ENCODE measurements around the gene CREB5.

Gene CREB5

GRCh38 chr7:28853150-28853549 is 440.8 kb downstream of the CREB5 start:
- Histone ChIP-seq H3K9me3 (ENCODE audit: low read length) (no peaks in the 10 kb centered on the region), H3K4me1 (ENCODE audit: insufficient read depth, low read length) (peaks cover 15% of the 10 kb centered on the region), H3K9ac (ENCODE audit: low read length) (no peak overlapping the region), H3K27ac (ENCODE audit: low read depth, low read length) (no peak overlapping the region), H3K27me3 (ENCODE audit: control insufficient read depth in 1 of 2, insufficient read depth in 2 of 2, low read length in 2 of 2) (peaks cover 0 to 14% of the 10 kb centered on the region in 2 donors), H3K4me3 (ENCODE audit: low read depth in 1 of 2, low read length in 2 of 2) (peak overlapping the region in 1 of 2 donors; percentile 81), H3K36me3 (ENCODE audit: insufficient read depth, low read length) (no peaks in the 10 kb centered on the region)

GRCh38 chr7:28853834-28854749 is 441.8 kb downstream of the CREB5 start:
- Histone ChIP-seq H3K36me3 (ENCODE audit: insufficient read depth, low read length) (no peaks in the 10 kb centered on the region), H3K27ac (ENCODE audit: low read depth, low read length) (peak overlapping the region; percentile 61), H3K4me1 (ENCODE audit: insufficient read depth, low read length) (peaks cover 15% of the 10 kb centered on the region), H3K27me3 (ENCODE audit: control insufficient read depth in 1 of 2, insufficient read depth in 2 of 2, low read length in 2 of 2) (peaks cover 0 to 14% of the 10 kb centered on the region in 2 donors), H3K9ac (ENCODE audit: low read length) (no peak overlapping the region), H3K4me3 (ENCODE audit: low read depth in 1 of 2, low read length in 2 of 2) (peak overlapping the region; percentile 79 to 81), H3K9me3 (ENCODE audit: low read length) (no peaks in the 10 kb centered on the region)

- Histone ChIP-seq H3K27me3 (ENCODE audit: control insufficient read depth in 1 of 2, insufficient read depth in 2 of 2, low read length in 2 of 2) (peaks cover 0 to 14% of the 10 kb centered on the region in 2 donors), H3K4me3 (ENCODE audit: low read depth in 1 of 2, low read length in 2 of 2) (peak overlapping the region in 1 of 2 donors; percentile 81), H3K27ac (ENCODE audit: low read depth, low read length) (no peak overlapping the region), H3K4me1 (ENCODE audit: insufficient read depth, low read length) (peaks cover 15% of the 10 kb centered on the region), H3K36me3 (ENCODE audit: insufficient read depth, low read length) (no peaks in the 10 kb centered on the region), H3K9ac (ENCODE audit: low read length) (no peak overlapping the region), H3K9me3 (ENCODE audit: low read length) (no peaks in the 10 kb centered on the region)
These were observed 442.4 kb downstream of the CREB5 start for GRCh38 chr7:28854750-28855074.

GRCh38 chr7:28855538-28856217 is 443.4 kb downstream of the CREB5 start:
- no peak overlapping the region for H3K9ac ChIP-seq (ENCODE audit: low read length)
- H3K9me3 ChIP-seq (ENCODE audit: low read length): no peaks in the 10 kb centered on the region
- no peak overlapping the region for H3K27ac ChIP-seq (ENCODE audit: low read depth, low read length)
- no peak overlapping the region for H3K4me3 ChIP-seq (ENCODE audit: low read depth in 1 of 2, low read length in 2 of 2)
- peaks cover 0 to 14% of the 10 kb centered on the region in 2 donors for H3K27me3 ChIP-seq (ENCODE audit: control insufficient read depth in 1 of 2, insufficient read depth in 2 of 2, low read length in 2 of 2)
- H3K4me1 ChIP-seq (ENCODE audit: insufficient read depth, low read length): peaks cover 15% of the 10 kb centered on the region
- no peaks in the 10 kb centered on the region for H3K36me3 ChIP-seq (ENCODE audit: insufficient read depth, low read length)

GRCh38 chr7:28856656-28857055 is 444.3 kb downstream of the CREB5 start:
- Histone ChIP-seq H3K27ac (ENCODE audit: low read depth, low read length) (no peak overlapping the region), H3K27me3 (ENCODE audit: control insufficient read depth in 1 of 2, insufficient read depth in 2 of 2, low read length in 2 of 2) (peaks cover 0 to 14% of the 10 kb centered on the region in 2 donors), H3K4me3 (ENCODE audit: low read depth in 1 of 2, low read length in 2 of 2) (no peak overlapping the region), H3K4me1 (ENCODE audit: insufficient read depth, low read length) (peaks cover 15% of the 10 kb centered on the region), H3K36me3 (ENCODE audit: insufficient read depth, low read length) (no peaks in the 10 kb centered on the region), H3K9me3 (ENCODE audit: low read length) (no peaks in the 10 kb centered on the region), H3K9ac (ENCODE audit: low read length) (no peak overlapping the region)

GRCh38 chr7:28858206-28858605 is 445.9 kb downstream of the CREB5 start:
- no peak overlapping the region for H3K9ac ChIP-seq (ENCODE audit: low read length)
- H3K9me3 ChIP-seq (ENCODE audit: low read length): no peaks in the 10 kb centered on the region
- H3K4me1 ChIP-seq (ENCODE audit: insufficient read depth, low read length): peaks cover 13% of the 10 kb centered on the region
- H3K27ac ChIP-seq (ENCODE audit: low read depth, low read length): no peak overlapping the region
- no peak overlapping the region for H3K4me3 ChIP-seq (ENCODE audit: low read depth in 1 of 2, low read length in 2 of 2)
- no peaks in the 10 kb centered on the region for H3K36me3 ChIP-seq (ENCODE audit: insufficient read depth, low read length)
- H3K27me3 ChIP-seq (ENCODE audit: control insufficient read depth in 1 of 2, insufficient read depth in 2 of 2, low read length in 2 of 2): peaks cover 0 to 10% of the 10 kb centered on the region in 2 donors

- H3K9me3 ChIP-seq (ENCODE audit: low read length): no peaks in the 10 kb centered on the region
- H3K27ac ChIP-seq (ENCODE audit: low read depth, low read length): no peak overlapping the region
- peaks cover 0 to 3% of the 10 kb centered on the region in 2 donors for H3K27me3 ChIP-seq (ENCODE audit: control insufficient read depth in 1 of 2, insufficient read depth in 2 of 2, low read length in 2 of 2)
- H3K4me1 ChIP-seq (ENCODE audit: insufficient read depth, low read length): peaks cover 9% of the 10 kb centered on the region
- no peak overlapping the region for H3K4me3 ChIP-seq (ENCODE audit: low read depth in 1 of 2, low read length in 2 of 2)
- H3K9ac ChIP-seq (ENCODE audit: low read length): no peak overlapping the region
- H3K36me3 ChIP-seq (ENCODE audit: insufficient read depth, low read length): no peaks in the 10 kb centered on the region
These were observed 446.6 kb downstream of the CREB5 start for GRCh38 chr7:28858895-28859294.

- Histone ChIP-seq H3K36me3 (ENCODE audit: insufficient read depth, low read length) (no peaks in the 10 kb centered on the region), H3K27ac (ENCODE audit: low read depth, low read length) (no peak overlapping the region)
These were observed 449.5 kb downstream of the CREB5 start for GRCh38 chr7:28861825-28862224.

GRCh38 chr7:28862595-28863272 is 450.4 kb downstream of the CREB5 start:
- Histone ChIP-seq H3K27ac (ENCODE audit: low read depth, low read length) (no peak overlapping the region), H3K4me3 (ENCODE audit: low read depth in 1 of 2, low read length in 2 of 2) (no peak overlapping the region), H3K4me1 (ENCODE audit: insufficient read depth, low read length) (no peaks in the 10 kb centered on the region), H3K27me3 (ENCODE audit: control insufficient read depth in 1 of 2, insufficient read depth in 2 of 2, low read length in 2 of 2) (no peaks in the 10 kb centered on the region), H3K36me3 (ENCODE audit: insufficient read depth, low read length) (no peaks in the 10 kb centered on the region), H3K9ac (ENCODE audit: low read length) (no peak overlapping the region), H3K9me3 (ENCODE audit: low read length) (no peaks in the 10 kb centered on the region)

More at GRCh38 chr7:28861825-28862224, 449.5 kb downstream of the CREB5 start:
- Histone ChIP-seq H3K4me1 (ENCODE audit: insufficient read depth, low read length) (no peaks in the 10 kb centered on the region), H3K27me3 (ENCODE audit: control insufficient read depth in 1 of 2, insufficient read depth in 2 of 2, low read length in 2 of 2) (no peaks in the 10 kb centered on the region), H3K4me3 (ENCODE audit: low read depth in 1 of 2, low read length in 2 of 2) (no peak overlapping the region), H3K9ac (ENCODE audit: low read length) (no peak overlapping the region), H3K9me3 (ENCODE audit: low read length) (no peaks in the 10 kb centered on the region)

GRCh38 chr7:28865601-28866144 is 453.4 kb downstream of the CREB5 start:
- H3K4me1 ChIP-seq (ENCODE audit: insufficient read depth, low read length): no peaks in the 10 kb centered on the region
- H3K27me3 ChIP-seq (ENCODE audit: control insufficient read depth in 1 of 2, insufficient read depth in 2 of 2, low read length in 2 of 2): no peaks in the 10 kb centered on the region
- no peak overlapping the region for H3K9ac ChIP-seq (ENCODE audit: low read length)
- no peak overlapping the region for H3K27ac ChIP-seq (ENCODE audit: low read depth, low read length)
- no peak overlapping the region for H3K4me3 ChIP-seq (ENCODE audit: low read depth in 1 of 2, low read length in 2 of 2)
- no peaks in the 10 kb centered on the region for H3K9me3 ChIP-seq (ENCODE audit: low read length)
- H3K36me3 ChIP-seq (ENCODE audit: insufficient read depth, low read length): no peaks in the 10 kb centered on the region

GRCh38 chr7:28868712-28869111 is 456.4 kb downstream of the CREB5 start:
- H3K4me3 ChIP-seq (ENCODE audit: low read depth in 1 of 2, low read length in 2 of 2): no peak overlapping the region
- no peaks in the 10 kb centered on the region for H3K9me3 ChIP-seq (ENCODE audit: low read length)
- H3K27ac ChIP-seq (ENCODE audit: low read depth, low read length): no peak overlapping the region
- H3K9ac ChIP-seq (ENCODE audit: low read length): no peak overlapping the region
- H3K27me3 ChIP-seq (ENCODE audit: control insufficient read depth in 1 of 2, insufficient read depth in 2 of 2, low read length in 2 of 2): no peaks in the 10 kb centered on the region
- H3K36me3 ChIP-seq (ENCODE audit: insufficient read depth, low read length): no peaks in the 10 kb centered on the region
- no peaks in the 10 kb centered on the region for H3K4me1 ChIP-seq (ENCODE audit: insufficient read depth, low read length)

Data from muscle layer of colon (tissue), 2 donors.